Posterior cingulate gyrus (tissue), 11 donors: ENCODE measurements around the gene NACA2.
"Not testable (repeated sequence)": the region's sequence is repeated elsewhere in the genome, so short reads cannot be mapped to it uniquely, and the experiment has no call there.

Source experiments
- DNase-seq, 10 donors: peaks; one replicate each; pipeline versions ENCODE4 v3.0.0 to v3.0.0-alpha.2; 2020 to 2021; ENCODE audit warnings: mixed read lengths in 3 of 10
- intact Hi-C: fragments of 100-400 bp; cut with DNase I; formaldehyde crosslinking; loops from one replicate; pipeline ENCODE4 v1.15.1; 2023

NACA2 gene

DNA sequence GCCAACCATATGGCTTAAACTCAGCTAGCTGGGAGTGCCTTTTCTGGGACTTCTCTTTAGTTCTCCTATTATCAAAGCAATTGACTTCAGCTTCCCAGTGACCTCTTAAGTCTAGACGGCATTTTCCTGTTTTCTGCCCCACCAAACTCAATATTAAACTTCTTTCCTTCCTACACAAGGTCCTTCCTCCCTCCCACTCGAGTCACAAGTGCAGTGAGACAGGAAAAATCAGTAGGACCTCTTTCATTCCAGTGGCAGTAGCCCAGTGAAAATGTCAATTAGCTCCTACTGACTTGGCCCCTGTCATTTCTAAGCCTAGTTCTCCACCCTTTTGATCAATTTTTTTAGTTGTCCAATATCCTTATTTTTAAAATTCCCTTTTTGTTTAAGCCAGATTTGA is 9.6 kb upstream of the NACA2 start:
- intact Hi-C loops: no loop called here
- no peak for DNase-seq

DNA sequence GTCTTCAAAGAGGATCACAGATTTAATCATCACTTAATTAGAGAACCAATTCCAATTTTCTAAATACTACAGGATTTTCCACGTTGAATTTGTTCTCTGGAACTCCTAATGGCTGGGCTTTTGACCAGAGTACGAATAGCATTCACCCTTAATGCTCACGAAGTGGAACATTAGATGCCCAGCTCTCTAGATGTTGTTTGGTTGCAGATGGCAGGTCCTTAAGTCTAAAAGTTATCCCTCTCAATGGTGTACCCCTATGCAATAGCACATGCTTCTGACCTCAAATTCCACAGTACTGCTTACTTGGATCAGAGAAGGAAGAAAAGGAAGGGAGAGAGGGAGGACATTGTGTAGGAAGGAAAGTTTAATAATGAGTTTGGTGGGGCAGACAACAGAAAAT is 8.6 kb upstream of the NACA2 start:
- DNase-seq: no peak

DNA sequence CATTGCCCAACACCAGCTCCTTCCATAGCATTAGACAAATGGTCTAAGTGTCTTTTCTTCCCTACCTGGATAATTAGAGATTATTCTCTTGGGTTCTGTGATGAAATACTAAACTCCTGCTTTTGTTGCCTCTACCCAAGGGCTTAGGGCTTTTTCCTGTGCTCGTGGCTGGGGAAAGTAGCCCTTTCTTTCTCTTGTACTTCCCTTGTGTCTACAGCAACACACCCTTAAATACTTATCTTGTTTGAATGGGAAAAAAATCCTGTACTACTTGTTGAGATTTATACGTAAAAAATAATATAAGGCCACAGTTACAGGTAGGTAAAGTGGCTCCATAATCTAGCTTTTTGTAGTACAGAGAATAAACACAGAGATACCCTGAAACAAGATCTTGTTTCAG is 7.0 kb upstream of the NACA2 start:
- intact Hi-C loops: no loop called here
- DNase-seq: no peak

More for the DNA sequence above, 8.6 kb upstream of the NACA2 start:
- intact Hi-C loops: no loop called here

DNA sequence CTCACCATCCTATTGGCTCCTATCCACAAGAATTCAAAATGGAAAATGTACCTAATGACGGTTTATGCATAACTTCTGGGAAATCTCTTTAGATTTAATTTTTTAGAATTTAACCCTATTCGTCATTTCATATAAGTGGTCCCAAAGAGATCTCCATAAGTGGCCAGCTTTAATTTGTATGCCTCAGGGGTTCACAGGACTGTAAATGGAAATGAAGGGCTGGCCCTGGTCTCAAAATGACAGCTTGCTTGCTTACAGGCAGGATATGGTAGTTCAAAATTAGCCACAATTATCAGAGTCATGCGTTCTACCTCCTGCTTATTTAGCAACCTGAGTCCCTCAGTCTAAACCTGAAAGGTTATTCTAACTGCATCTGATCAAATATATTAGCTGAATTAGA is 6.6 kb upstream of the NACA2 start:
- DNase-seq: no peak
- intact Hi-C loops: no loop called here

DNA sequence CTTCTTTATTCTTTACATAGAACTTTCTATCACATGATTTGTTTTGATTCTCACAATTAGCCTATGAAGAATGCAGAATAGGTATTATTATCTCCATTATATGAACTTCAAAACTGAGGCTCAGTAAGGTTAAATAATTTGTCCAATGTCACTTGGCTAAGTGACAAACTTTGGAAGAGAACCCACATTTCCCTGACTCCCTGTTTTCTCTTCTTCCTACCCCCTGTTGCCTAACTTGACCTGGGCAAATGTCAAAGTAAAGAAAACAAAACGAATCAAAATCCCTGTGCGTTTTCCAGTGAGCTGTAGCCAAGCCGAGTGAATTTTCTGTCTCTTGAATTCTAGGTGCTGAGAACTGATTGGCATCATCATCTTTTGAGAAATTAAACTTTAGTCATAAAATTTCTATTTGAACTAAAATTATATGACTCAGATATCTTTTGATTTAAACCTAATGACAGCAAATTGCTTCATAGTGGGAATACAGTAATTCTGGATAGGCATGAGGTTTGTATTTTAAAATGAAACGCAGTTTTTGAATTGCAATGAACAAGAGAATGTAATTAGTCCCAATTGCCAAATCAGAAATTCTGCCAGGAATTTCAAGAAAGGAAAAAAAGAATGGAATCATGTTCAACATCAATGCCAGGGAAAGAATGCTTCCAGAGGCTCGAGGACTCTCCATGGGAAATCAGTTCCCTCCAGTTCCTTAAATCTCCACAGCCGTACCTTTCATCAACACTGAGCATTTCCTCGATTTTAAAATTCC is 4.6 kb upstream of the NACA2 start:
- no peak for DNase-seq
- intact Hi-C loops: no loop called here

DNA sequence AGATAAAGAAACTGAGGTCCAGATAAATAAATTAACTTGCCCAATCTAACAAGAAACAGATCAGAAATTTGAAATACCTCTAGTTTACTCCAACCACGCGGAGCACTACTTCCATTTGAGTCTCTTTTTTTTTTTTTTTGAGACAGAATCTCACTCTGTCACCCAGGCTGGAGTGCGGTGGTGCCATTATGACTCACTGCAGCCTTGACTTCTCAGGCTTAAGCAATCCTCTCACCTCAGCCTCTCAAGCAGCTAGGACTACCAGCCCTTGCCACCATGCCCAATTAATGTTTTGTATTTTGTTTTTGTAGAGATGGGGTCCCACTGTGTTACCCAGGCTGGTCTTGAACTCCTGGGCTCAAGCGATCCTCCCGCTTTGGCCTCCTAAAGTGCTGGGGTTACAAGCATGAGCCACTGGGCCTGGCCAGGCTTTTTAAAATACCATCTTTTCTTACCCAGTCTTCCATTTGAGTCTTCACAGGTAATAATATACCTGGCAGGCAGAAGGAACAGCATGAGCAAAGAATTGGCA is 3.3 kb upstream of the NACA2 start:
- DNase-seq: no peak
- intact Hi-C loops: no loop called here

DNA sequence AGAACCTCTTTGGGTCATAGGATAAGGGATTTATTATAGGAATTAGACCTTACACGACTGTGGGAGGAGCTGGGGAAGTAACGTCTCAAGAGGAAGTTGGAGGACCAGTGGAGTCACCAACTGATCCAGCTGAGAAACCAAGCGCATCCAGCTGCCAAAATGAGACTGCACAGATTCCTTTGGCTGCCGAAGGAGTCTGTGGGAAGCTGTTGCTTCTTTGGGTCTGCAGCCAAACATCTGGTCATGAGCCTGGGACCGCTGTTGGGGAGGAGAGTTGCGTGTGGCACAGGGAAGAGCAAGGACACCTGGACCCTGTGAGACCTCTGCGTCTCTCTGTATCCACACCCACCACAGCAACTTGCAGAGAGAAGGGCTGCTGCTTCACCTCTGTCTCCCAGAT is 2.4 kb upstream of the NACA2 start:
- no peak for DNase-seq
- intact Hi-C loops: no loop called here

DNA sequence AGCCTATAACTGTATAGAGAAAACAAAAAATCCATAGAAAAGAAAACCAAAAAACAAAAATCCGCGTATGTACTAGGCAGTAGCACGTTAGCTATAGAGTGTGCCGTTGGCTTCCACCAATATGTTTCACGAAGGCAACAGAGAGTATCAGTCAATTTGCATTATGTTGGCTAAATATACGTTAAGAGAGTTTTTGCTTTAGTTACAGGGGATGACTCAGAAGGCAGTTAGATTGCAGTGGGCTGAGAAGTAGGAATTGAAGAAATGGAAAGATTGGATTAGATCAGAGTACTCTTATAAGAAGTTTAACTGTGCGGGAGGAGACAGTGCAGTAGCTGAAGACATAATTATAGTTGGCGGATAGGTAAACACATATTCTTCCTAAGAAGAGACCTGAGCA is 911 bp upstream of the NACA2 start:
- intact Hi-C loops: no loop called here
- DNase-seq: no peak

DNA sequence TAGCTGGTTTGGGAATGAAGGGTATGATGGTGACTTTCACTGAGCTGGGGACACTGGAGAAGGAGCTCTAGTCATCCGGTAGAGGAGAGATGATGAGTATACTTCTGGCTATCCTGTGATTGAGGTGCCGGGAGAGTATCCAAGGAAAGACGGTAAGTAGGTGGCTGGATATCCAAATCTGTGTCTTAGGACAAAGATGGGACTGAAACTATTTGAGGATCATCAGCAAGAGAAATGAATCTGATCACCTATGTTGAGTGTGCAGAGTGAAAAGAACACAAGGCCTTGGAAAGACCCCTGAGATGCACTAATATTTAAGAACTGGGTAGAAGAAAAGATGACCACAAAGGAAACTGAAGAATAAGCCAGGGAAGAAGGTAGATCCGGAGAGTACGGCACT is 1.0 kb downstream of the NACA2 start:
- DNase-seq: no peak
- intact Hi-C loops: no loop called here

DNA sequence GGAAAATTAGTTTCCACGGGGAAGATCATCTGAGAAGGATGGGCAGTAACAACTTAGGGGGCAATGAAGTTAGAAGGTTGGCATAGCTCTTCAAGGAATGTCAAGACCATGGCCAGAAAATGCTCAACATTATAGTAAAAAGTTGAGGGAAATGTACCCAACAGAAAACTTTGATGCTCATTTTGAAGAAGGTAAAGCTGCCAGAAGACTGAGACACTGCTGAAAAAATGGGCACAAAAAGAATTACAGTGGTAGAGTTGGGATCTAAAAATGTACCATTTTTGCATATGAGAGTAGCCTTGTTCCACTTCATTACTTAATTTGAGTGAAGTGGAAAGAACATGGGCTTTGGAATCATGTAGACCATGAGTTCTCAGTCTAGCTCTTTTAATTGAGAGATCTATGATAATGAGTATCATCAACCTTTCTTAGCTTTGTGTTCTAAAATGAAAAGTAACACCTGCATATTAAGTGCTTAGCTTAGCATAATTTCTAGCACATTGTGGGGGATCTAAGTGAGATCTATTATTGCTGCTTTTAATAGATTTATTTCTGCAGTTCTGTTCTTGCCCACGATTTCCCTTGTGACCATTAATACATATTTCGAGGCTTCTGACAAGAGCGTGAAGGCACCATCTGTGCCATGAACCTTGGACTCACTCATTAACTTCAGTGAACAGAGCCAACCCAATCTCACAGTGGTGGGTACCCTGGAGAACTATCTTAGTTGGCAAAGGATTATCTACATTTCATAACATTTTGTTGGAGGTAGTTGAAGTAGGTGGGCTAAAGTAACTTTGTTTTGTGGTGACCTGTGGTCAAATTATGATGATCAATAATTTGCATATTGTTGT is 3.0 kb downstream of the NACA2 start:
- intact Hi-C loops: no loop called here
- DNase-seq: no peak

DNA sequence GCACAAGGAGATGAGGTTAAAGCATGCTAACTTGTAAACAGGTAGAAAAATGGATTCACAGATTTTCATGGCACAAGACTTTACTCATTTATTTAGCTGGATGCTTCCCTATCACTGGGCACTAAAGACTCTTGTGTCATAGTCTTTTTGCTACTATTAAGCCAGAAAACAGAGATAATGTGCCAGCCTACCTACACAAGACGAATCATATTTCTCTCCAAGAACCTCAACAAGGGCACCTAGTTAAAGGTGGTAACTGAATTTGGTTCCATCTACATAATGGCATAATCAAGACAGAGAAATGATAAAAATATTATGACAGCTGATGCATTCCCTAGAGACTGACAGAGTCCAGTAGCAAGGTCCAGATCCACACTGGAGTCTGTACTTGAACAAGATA is 3.8 kb downstream of the NACA2 start:
- intact Hi-C loops: no loop called here
- DNase-seq: no peak

DNA sequence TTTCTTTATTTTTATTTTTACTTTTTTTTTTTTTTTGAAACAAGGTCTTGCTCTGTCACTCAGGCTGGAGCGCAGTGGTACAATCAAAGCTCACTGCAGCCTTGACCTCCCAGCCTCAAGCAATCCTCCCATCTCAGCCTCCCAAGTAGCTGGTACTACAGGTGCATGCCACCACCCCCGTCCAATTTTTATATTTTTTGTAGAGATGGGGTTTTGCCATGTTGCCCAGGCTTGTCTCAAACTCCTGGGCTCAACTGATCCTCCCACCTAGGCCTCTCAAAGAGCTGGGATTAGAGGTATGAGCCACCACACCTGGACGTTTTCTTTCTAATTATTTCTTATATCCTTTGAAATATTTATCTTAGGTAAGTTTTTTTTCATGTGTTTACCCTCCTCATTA is 4.4 kb downstream of the NACA2 start:
- intact Hi-C loops, DNase-seq: not testable (repeated sequence)

DNA sequence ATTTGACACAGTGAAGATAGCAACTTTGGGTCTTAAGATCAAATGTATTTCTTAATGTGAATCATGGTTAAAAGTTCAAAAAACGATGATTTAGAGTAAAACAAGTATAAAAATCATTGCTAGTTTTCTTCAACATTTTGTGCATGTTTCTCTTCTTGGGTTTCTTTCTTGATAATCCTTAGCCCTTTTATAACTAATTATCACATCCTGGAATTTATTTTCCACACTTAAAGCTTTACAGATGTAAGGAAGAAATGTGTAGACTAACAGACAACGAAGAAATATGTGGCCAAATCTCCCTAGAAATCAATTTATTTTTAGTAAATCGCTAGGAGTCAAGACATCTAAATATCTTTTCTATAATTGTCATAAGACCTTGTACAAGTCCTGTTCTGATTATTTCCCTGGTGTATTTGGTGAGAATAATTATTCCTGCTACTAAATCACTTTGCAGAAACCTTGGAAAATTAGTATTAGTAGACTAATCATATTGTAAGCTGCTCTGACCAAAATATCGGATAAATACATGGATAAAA is 4.9 kb downstream of the NACA2 start:
- intact Hi-C loops: no loop called here
- DNase-seq: no peak

DNA sequence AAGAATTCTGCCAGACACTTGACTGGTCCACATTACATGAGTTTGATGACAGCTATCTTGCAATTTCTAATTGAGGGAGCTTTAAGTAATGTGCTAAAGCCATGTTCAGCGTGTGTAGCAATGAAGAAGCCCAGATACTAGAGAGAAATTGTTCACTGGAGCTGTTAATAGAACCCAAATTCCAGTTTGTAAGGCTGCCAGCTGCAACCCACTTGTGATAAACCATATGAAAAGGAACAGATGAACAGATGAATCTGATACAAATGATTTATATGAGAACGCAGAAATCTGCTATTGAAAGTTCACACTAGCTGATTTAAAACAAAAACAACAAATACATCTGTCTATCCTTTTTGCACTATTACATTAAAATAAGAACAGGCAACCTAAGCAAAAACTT is 6.2 kb downstream of the NACA2 start:
- intact Hi-C loops: no loop called here
- DNase-seq: no peak

DNA sequence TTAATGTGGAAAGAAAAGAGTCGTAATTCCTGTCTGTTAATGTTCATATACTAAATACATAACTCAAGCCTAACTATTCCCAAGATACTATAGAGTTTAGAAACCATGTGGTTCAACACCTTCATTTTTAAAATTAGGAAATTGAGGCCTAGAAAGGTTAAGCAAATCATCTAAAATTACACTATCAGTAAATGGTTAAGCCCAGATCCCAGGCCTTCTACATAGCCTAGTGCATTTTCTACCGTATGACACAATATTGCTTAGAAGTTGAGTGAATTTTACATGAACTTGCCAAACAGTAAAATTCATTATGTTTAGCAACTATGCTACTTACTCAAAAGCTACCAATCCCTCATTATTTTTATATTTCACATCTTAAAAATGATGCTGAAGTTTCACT is 6.8 kb downstream of the NACA2 start:
- DNase-seq: no peak
- intact Hi-C loops: no loop called here

DNA sequence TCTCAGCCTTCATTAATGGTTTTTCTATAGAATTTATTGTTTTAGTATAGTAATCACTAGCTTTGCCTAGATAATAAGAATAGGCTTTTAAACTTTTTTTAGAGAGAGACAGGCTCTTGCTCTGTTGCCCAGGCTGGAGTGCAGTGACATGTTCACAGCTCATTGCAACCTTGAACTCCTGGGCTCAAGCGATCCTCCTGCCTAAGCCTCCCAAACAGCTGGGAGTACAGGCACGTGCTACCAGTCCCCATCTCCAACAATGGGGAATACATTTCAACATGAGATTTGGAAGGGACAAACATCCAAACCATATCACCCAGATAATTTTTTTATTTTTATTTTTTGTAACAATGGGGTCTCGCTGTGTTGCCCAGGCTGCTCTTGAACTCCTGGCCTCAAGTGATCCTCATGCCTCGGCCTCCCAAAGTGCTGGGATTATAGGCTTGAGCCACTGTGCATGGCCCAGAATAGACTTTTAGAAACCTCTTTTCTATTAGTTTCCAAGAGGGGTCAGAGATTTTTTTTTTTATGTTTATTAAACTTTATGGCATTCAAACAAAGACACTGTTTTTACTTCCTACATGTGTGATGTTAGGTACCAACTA is 7.3 kb downstream of the NACA2 start:
- intact Hi-C loops: no loop called here
- DNase-seq: no peak

DNA sequence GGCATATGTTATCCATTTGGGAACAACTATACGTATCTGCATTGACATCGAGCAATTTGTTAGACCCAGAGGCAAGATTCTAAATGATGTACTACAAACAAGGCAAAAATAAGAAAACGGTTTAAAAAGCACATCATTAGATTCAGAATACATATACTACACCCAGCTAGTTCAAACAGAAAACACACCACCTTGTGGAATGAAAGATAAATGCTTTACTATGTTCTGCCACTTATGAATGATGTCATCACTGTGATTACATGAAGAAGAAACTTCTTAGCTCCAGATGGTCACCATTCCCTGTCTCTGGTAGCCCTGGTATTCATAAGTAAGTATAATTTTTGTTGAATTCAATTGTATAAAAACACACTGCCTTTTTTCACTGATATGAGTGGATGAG is 7.8 kb downstream of the NACA2 start:
- DNase-seq: no peak
- intact Hi-C loops: no loop called here

DNA sequence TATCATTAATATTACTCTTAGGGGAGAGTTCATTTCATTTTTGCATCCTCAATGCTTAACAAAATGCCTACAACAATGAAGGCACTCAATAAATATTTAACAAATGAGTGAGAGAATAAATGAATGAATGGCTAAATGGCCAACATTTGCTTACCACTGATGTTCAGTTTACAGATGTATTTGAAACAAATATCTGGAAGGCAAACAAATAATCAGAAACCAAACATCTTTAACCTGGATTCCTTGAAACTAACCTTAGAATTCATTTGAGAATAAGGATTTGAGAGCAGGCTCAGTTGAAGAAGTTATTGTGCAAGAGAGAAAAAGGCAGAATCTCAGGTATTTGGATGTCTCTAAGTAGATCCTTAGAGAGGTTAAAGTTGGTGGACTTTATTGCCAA is 8.4 kb downstream of the NACA2 start:
- intact Hi-C loops: no loop called here
- no peak for DNase-seq

DNA sequence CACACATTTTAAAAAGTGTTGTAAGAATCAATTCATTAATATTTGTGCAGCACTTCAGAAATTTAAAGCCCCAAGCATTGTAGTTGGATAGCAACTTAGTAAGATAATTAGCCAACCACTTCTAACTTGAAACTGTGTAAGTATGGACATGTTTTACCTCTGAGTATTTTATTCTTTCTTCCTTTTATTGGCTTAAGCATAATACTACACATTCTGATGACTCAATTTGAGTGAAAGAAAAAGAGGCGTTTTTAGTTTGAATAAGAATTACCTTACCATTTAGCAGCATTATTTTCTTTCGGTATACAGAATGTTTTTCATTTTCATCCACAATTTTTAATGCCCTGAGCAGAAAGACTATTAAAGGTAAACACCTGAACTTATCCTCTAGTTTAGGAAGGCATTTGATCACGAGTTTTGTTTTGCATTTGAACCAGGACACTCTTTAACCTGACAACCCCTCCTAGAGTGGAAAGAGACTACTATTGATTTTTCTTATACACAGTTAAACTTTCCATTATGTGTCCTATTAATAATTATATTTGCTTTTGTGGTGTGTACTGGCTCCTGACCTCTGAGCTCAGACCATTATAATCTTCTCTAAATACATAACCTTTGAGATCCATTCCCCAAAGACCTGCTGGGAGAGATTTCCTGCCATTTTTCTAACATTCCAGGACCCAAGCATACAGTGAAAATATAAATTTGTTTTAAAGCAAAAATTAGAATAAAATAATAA is 9.2 kb downstream of the NACA2 start:
- DNase-seq: no peak
- intact Hi-C loops: no loop called here

DNA sequence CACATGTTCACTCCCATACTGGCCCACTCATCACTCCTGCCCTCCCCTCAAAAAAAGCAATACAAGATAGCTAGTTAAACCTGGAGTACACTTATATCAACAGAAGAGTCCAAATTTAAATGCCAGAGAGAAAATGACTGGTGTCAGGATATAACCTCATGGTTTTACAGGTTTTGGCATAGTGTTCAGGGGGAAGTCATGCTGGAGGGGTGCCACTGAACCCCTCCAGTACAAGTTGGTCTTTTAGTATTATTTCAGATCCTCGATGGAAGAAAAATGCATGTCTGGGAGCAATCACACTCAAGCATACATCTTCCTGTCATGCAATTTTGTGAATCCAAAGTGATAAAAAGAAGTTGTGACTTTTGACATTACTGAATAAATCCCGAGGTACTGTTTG is 10.5 kb downstream of the NACA2 start:
- intact Hi-C loops: no loop called here
- no peak for DNase-seq

DNA sequence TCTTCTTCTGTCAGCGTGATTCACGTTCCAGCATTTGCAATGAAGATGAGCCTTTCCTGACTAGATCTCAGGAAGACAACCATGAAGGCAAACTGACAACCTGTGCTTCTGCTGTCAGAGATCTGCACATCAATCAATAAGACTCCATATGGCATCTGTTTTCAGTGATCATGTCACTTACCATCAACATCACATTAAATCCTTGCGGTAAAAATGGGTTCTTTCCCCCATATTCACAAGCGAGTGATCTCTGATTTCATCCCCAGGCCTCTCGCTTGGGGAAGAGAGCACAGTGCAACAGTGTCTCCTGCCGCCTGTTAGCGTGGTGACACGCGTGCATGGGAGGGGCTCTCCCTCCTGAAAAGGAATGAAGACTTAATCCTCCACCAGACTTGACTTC is 11.1 kb downstream of the NACA2 start:
- intact Hi-C loops: no loop called here
- no peak for DNase-seq
